ENCODE measurements around the gene TNS3.

Gene TNS3

GRCh38 chr7:47335557-47336471 lies 246.1 kb downstream of the TNS3 start:
- DNase-seq: no peak

GRCh38 chr7:47335071-47335470 lies 246.8 kb downstream of the TNS3 start:
- DNase-seq: no peak

GRCh38 chr7:47333959-47334358 lies 248.0 kb downstream of the TNS3 start:
- DNase-seq: no peak

- no peak for DNase-seq
Observed at GRCh38 chr7:47333554-47333887, 248.4 kb downstream of the TNS3 start.

GRCh38 chr7:47332681-47333553 lies 249.0 kb downstream of the TNS3 start:
- no peak for DNase-seq

GRCh38 chr7:47332213-47332612 lies 249.7 kb downstream of the TNS3 start:
- no peak for DNase-seq

GRCh38 chr7:47331179-47331565 lies 250.7 kb downstream of the TNS3 start:
- DNase-seq: no peak

- DNase-seq: no peak
Observed at GRCh38 chr7:47330561-47331178, 251.2 kb downstream of the TNS3 start.

- DNase-seq: no peak
Observed at GRCh38 chr7:47330026-47330425, 251.9 kb downstream of the TNS3 start.

GRCh38 chr7:47329320-47329926 lies 252.5 kb downstream of the TNS3 start:
- no peak for DNase-seq

GRCh38 chr7:47328392-47329319 lies 253.3 kb downstream of the TNS3 start:
- no peak for DNase-seq

GRCh38 chr7:47327698-47328391 lies 254.1 kb downstream of the TNS3 start:
- DNase-seq: no peak

- no peak for DNase-seq
Observed at GRCh38 chr7:47327346-47327697, 254.6 kb downstream of the TNS3 start.

- no peak for DNase-seq
Observed at GRCh38 chr7:47326808-47327207, 255.1 kb downstream of the TNS3 start.

GRCh38 chr7:47326220-47326619 lies 255.7 kb downstream of the TNS3 start:
- no peak for DNase-seq

GRCh38 chr7:47325337-47325736 lies 256.6 kb downstream of the TNS3 start:
- DNase-seq: no peak

GRCh38 chr7:47323904-47324303 lies 258.0 kb downstream of the TNS3 start:
- no peak for DNase-seq

- DNase-seq: no peak
Observed at GRCh38 chr7:47322731-47323130, 259.2 kb downstream of the TNS3 start.

GRCh38 chr7:47320296-47320695 lies 261.6 kb downstream of the TNS3 start:
- DNase-seq: no peak

- no peak for DNase-seq
Observed at GRCh38 chr7:47318395-47319182, 263.3 kb downstream of the TNS3 start.

Measured in effector CD4-positive, alpha-beta T cell (primary cell).